Measurements from ENCODE around the gene NUP153.
"Not testable (repeated sequence)": the region's sequence is repeated elsewhere in the genome, so short reads cannot be mapped to it uniquely, and the experiment has no call there.

NUP153 gene

DNA sequence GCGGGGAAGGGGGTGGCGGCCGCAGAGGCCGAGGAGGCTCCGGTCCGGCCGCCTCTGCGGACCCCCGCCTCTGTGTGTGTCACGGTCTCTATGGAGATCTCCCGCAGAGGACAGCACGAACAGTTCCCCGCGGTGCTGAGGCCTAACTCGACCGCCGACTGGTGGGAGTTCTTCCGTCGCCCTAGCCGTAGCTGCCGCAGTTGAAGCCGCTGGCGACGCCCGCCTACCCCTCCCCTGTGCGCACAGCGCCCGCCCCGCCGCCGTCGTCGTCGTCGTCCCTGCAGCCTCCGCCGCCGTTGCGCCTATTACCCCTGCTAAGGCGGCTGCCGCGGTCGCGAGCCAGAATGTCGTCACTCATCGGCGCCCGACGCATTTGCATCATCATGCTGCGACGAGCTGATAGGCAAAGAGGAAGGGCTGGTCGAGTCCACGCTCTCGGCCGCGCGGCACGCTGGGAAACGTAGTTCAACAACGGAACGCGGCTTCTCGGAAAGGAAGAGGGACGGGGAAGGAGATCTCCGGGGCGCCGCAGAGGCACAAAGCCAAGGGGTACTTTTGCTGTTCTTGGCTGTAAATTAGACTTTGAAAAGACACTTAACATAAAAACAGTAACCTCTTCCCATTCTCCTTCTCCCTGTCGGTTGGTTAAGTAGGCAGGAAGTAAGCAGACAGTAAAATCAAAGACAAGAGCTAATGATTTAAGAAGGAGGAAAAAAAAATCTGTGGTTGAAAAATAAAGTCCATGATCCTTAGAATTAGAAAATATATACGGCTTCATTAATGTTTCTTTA, at the start of gene NUP153:
NUP153 (minus strand) TSS at position 346 of the 791 bp plus-strand sequence. CDS start 538 bp downstream, outside the sequence.
- TF ChIP-seq CTBP1 (IDR thresholded peaks at IDR 0.05; ENCODE audit: borderline replicate concordance): peak; percentile 75; the same call in 1 of the 2 replicates
- peak; percentile 91 for TF ChIP-seq ELF4 (IDR thresholded peaks at IDR 0.05)
- no peak for TF ChIP-seq HDGF (IDR thresholded peaks at IDR 0.05; ENCODE audit: borderline replicate concordance)
- TF ChIP-seq, protein P1, sequence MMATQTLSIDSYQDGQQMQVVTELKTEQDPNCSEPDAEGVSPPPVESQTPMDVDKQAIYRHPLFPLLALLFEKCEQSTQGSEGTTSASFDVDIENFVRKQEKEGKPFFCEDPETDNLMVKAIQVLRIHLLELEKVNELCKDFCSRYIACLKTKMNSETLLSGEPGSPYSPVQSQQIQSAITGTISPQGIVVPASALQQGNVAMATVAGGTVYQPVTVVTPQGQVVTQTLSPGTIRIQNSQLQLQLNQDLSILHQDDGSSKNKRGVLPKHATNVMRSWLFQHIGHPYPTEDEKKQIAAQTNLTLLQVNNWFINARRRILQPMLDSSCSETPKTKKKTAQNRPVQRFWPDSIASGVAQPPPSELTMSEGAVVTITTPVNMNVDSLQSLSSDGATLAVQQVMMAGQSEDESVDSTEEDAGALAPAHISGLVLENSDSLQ (IDR thresholded peaks at IDR 0.05): peak; percentile 67
- no peak for TF ChIP-seq SP1 (IDR thresholded peaks at IDR 0.05)
- peak; percentile 16; the same call in 1 of the 2 replicates for TF ChIP-seq ZNF384 (IDR thresholded peaks at IDR 0.05)
- ChIA-PET CTCF (no interaction called here), POLR2A (interaction anchor here (0.7 to 2.2 kb wide), 20 partner anchors 8 to 106 kb away, joined by 3 to 10 read pairs (median 3); partner anchors contain the start of gene FAM8A1)
- peak; percentile 97 for DNase-seq (ENCODE audit: extremely low spot score)

DNA sequence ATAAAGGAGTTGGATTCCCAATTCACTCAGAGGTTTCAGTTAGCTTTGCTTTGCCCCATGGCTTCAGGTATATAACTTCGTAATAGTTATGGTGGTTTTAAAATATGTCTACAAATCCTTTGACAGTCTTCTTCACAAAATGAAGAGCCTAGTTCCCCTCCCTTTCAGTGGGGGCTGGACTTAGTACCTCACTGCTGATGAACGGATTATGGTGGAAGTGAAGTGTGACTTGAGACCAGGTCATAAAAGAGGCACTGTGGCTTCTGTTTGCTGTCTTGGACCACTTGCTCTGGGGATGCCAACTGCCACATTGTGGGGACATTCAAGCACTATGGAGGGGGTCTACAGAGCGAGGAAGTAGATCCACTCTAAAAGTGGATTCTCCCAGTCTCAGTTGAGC, 47.5 kb upstream of the NUP153 start:
- POLR2A ChIA-PET: no interaction called here
- no peak for TF ChIP-seq NFRKB (IDR thresholded peaks at IDR 0.05)
- no peak for TF ChIP-seq SP1 (IDR thresholded peaks at IDR 0.05)
- TF ChIP-seq CTBP1 (IDR thresholded peaks at IDR 0.05; ENCODE audit: borderline replicate concordance): no peak
- no peak for TF ChIP-seq ELF4 (IDR thresholded peaks at IDR 0.05)
- no peak for TF ChIP-seq FOXM1 (IDR thresholded peaks at IDR 0.05; ENCODE audit: borderline replicate concordance)
- DNase-seq (ENCODE audit: extremely low spot score): no peak
- CTCF ChIA-PET: no interaction called here

DNA sequence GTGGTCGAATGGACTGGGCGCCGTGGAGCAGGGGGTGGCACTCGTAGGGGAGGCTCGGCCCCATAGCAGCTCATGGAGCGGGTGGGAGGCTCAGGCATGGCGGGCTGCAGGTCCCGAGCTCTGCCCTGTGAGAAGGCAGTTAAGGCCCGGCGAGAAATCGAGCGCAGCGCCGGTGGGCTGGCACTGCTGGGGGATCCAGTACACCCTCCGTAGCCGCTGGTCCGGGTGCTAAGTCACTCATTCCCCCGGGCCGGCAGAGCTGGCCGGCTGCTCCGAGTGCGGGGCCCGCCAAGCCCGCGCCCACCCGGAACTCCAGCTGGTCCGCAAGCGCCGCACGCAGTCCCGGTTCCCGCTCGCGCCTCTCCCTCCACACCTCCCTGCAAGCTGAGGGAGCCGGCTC, 38.6 kb upstream of the NUP153 start:
- DNase-seq (ENCODE audit: extremely low spot score); CTCF ChIA-PET; POLR2A ChIA-PET: not testable (repeated sequence)

DNA sequence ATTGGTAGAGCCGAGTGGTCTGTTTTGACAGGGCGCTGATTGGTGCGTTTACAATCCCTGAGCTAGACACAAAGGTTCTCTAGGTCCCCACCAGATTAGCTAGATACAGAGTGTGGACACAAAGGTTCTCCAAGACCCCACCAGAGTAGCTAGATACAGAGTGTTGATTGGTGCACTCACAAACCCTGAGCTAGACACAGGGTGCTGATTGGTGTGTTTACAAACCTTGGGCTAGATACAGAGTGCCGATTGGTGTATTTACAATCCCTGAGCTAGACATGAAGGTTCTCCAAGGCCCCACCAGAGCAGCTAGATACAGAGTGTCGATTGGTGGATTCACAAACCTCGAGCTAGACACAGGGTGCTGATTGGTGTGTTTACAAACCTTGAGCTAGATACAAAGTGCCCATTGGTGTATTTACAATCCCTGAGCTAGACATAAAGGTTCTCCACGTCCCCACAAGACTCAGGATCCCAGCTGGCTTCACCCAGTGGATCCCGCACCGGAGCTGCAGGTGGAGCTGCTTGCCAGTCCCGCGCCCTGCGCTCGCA, 38.1 kb upstream of the NUP153 start:
- POLR2A ChIA-PET, CTCF ChIA-PET: not testable (repeated sequence)

DNA sequence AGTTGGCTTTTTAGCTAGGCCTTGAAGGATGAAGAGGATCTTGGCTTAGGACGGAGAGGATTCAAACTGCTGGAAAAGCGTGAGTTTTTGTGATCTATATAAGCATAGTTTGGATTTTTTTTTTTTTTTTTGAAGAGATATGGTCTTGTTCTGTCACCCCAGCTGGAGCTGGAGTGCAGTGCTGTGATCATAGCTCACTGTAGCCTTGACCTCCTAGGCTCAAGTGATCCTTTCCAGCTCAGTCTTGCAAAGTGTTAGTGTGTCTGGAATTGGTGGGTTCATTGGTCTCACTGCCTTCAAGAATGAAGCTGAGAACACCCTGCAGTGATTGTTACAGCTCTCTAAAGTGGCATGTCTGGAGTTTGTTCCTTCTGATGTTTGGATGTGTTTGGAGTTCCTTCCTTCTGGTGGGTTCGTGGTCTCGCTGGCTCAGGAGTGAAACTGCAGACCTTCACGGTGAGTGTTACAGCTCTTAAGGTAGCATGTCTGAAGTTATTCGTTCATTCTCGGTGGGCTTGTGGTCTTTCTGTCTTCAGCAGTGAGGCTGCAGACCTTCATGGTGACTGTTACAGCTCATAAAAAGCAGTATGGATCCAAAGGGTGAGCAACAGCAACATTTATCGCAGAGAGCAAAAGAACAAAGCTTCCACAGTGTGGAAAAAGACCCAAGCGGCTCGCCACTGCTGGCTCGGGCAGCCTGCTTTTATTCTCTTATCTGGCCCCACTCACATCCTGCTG, 37.5 kb upstream of the NUP153 start:
- ChIA-PET CTCF (interaction anchor here (0.7 kb wide), 1 partner anchor 44 kb away, joined by 6 read pairs; no protein-coding TSS in a partner anchor), POLR2A (interaction anchor here (0.6 kb wide), 1 partner anchor 66 kb away, joined by 4 read pairs; no protein-coding TSS in a partner anchor)
- no peak for TF ChIP-seq SUZ12 (IDR thresholded peaks at IDR 0.05)
- no peak for TF ChIP-seq BHLHE40 (IDR thresholded peaks at IDR 0.05; ENCODE audit: borderline replicate concordance)
- TF ChIP-seq, protein P1 (IDR thresholded peaks at IDR 0.05): no peak
- no peak for TF ChIP-seq ELF4 (IDR thresholded peaks at IDR 0.05)
- no peak for TF ChIP-seq L3MBTL2 (conservative IDR thresholded peaks at IDR 0.05)
- TF ChIP-seq NFRKB (IDR thresholded peaks at IDR 0.05): no peak
- TF ChIP-seq SP1 (IDR thresholded peaks at IDR 0.05): no peak
- TF ChIP-seq FOXM1 (IDR thresholded peaks at IDR 0.05; ENCODE audit: borderline replicate concordance): no peak
- no peak for DNase-seq (ENCODE audit: extremely low spot score)

More for the DNA sequence above, 38.1 kb upstream of the NUP153 start:
- DNase-seq (ENCODE audit: extremely low spot score): not testable (repeated sequence)

DNA sequence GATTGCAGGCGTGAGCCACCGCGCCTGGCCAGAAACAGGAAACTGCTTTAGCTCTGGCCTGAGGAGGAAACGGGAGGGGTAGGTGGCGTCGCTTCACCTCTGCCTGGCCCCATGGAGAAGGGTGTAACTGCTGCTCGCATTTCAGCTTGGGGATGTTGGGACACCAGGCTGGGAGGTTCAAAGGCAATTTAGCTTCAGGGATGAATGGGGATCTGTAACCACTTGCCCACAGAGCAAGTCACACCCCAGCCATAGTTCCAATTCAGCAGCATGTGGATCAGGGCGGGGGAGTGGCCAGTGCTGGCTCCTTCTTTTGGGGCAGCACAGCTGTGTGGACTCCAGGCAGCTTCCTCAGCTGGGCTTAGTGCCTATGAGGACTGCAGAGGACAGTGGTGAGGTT, 34.8 kb upstream of the NUP153 start:
- ChIA-PET POLR2A (interaction anchor here (1.1 kb wide), 1 partner anchor 35 kb away, joined by 3 read pairs; the partner anchor contains the start of gene NUP153), CTCF (no interaction called here)
- no peak for TF ChIP-seq TARDBP (IDR thresholded peaks at IDR 0.05)
- TF ChIP-seq FOXM1 (IDR thresholded peaks at IDR 0.05; ENCODE audit: borderline replicate concordance): no peak
- TF ChIP-seq ARNT (IDR thresholded peaks at IDR 0.05): no peak
- no peak for TF ChIP-seq FOXA1 (IDR thresholded peaks at IDR 0.05)
- DNase-seq (ENCODE audit: extremely low spot score): no peak

DNA sequence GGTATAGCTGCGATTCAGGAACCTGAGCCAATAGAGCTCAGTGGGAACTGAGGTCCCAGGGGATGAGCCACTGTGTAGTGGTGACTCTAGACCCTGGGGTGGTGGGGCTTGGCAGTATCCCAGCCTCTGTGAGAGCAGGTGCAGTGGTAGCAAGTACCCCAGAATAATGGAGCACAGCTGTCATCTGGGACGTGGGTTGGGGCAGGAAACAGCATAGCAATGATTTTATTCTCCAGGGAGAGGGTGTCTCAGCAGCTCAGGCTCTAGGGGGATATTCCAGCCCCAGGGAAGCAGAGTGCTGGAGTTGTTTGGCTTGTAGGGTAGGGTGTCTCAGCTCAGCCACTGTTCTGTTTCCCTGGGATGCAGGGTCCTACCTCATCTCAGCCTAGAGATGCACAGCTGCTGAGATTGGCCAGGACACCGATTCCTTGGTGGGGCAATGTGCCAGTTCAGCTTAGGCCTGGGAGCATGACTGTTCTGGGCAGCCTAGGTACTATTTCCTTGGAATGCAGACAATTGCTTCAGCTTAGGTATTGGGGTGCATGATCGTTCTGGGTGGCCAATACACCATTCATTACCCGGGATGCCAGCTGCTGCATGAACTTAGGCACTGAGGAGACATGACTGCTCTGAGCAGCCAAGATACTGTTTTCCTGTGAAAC, 34.0 kb upstream of the NUP153 start:
- DNase-seq (ENCODE audit: extremely low spot score): no peak
- TF ChIP-seq BHLHE40 (IDR thresholded peaks at IDR 0.05; ENCODE audit: borderline replicate concordance) (no peak), FOXM1 (IDR thresholded peaks at IDR 0.05; ENCODE audit: borderline replicate concordance) (no peak), ELF4 (IDR thresholded peaks at IDR 0.05) (no peak), CTBP1 (IDR thresholded peaks at IDR 0.05; ENCODE audit: borderline replicate concordance) (no peak), HDGF (IDR thresholded peaks at IDR 0.05; ENCODE audit: borderline replicate concordance) (no peak), SUZ12 (IDR thresholded peaks at IDR 0.05) (no peak), ARNT (IDR thresholded peaks at IDR 0.05) (no peak), LEF1 (IDR thresholded peaks at IDR 0.05; ENCODE audit: borderline replicate concordance) (no peak), FOXK2 (IDR thresholded peaks at IDR 0.05) (no peak), FOXA1 (IDR thresholded peaks at IDR 0.05) (no peak)
- ChIA-PET CTCF (no interaction called here), POLR2A (interaction anchor here (1.1 kb wide), 1 partner anchor 34 kb away, joined by 3 read pairs; the partner anchor contains the start of gene NUP153)

Data from HEK293T (cell line).